Subcutaneous abdominal adipose tissue (tissue), 5 donors: ENCODE results near the gene ZBTB2.

Experiments used
- H3K27ac ChIP-seq: one replicate; pipeline ENCODE4 v1.7.0; 2013; ENCODE audit warnings: low read depth, mild to moderate bottlenecking, inconsistent platforms, low read length, moderate library complexity
- H3K27me3 ChIP-seq, 5 donors: one replicate each; pipeline ENCODE4 v1.7.0; 2013; ENCODE audit warnings: low read length in 5 of 5, inconsistent platforms in 1 of 5; ENCODE audit not compliant: control insufficient read depth in 5 of 5, insufficient read depth in 4 of 5
- H3K36me3 ChIP-seq, 5 donors: one replicate each; pipeline ENCODE4 v1.7.0; 2013; ENCODE audit warnings: low read length in 5 of 5; ENCODE audit not compliant: control insufficient read depth in 5 of 5, insufficient read depth in 5 of 5
- H3K4me1 ChIP-seq, 5 donors: one replicate each; pipeline ENCODE4 v1.7.0; 2013; ENCODE audit warnings: low read length in 5 of 5, mild to moderate bottlenecking in 3 of 5, moderate library complexity in 1 of 5; ENCODE audit not compliant: control insufficient read depth in 5 of 5, insufficient read depth in 5 of 5
- H3K4me3 ChIP-seq, 5 donors: one replicate each; pipeline ENCODE4 v1.7.0; 2013; ENCODE audit warnings: low read length in 5 of 5, low read depth in 1 of 5
- H3K9ac ChIP-seq, 5 donors: one replicate each; pipeline ENCODE4 v1.7.0; 2013; ENCODE audit warnings: low read length in 5 of 5, mild to moderate bottlenecking in 4 of 5, moderate library complexity in 3 of 5
- H3K9me3 ChIP-seq, 5 donors: one replicate each; pipeline ENCODE4 v1.7.0; 2013; ENCODE audit warnings: low read length in 5 of 5; ENCODE audit not compliant: control insufficient read depth in 5 of 5
- donor health status: healthy.
- donor health status: healthy.
- donor health status: healthy.
- donor health status: healthy.
- donor health status: healthy.

Gene ZBTB2

DNA sequence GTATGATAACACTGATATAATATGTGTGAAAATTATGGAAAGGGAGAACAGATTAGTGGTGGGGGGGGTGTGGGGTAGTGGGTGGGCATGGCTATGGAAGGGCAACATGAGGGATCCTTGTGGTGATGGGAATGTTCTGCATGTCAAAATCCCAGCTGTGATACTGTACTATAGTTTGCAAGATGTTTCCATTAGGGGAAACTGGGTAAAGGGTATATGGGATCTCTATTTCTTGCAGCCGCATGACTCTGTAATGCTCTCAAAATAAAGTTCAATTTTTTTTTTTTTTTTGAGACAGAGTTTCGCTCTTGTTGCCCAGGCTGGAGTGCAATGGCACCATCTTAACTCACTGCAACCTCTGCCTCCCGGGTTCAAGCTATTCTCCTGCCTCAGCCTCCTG lies 14.3 kb downstream of the ZBTB2 start:
- H3K27me3 ChIP-seq: no peaks in the 10 kb centered on the region
- H3K4me3 ChIP-seq: no peak overlapping the region
- no peak overlapping the region for H3K9ac ChIP-seq
- H3K9me3 ChIP-seq: no peaks in the 10 kb centered on the region
- H3K36me3 ChIP-seq: peaks cover 0 to 9% (median 8%) of the 10 kb centered on the region in 5 donors
- H3K27ac ChIP-seq: no peak overlapping the region
- H3K4me1 ChIP-seq: peaks cover 0 to 29% (median 13%) of the 10 kb centered on the region in 5 donors

DNA sequence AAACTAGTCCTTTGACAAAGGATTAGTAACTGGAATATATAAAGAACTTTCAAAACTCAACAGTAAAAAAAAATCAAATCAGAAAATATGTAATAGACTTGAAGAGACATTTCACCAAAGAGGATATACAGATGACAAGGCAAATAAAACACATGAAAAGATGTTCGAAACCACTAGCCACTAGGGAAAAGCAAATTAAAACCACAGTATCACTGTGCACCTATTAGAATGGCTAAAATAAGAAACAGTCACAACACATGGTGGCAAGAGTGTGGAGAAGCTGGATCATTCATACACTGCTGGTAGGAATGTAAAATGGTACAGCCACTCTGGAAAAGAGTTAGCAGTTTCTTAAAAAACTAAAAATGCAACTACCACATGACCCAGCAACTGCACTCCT lies 14.9 kb downstream of the ZBTB2 start:
- Histone ChIP-seq H3K27me3 (no peaks in the 10 kb centered on the region), H3K4me3 (no peak overlapping the region), H3K27ac (no peak overlapping the region), H3K36me3 (peaks cover 4 to 16% (median 14%) of the 10 kb centered on the region in 5 donors), H3K9ac (no peak overlapping the region), H3K4me1 (peaks cover 0 to 29% (median 13%) of the 10 kb centered on the region in 5 donors), H3K9me3 (no peaks in the 10 kb centered on the region)

GRCh38 chr6:151375833-151376232 lies 15.5 kb downstream of the ZBTB2 start:
- H3K9me3 ChIP-seq: no peaks in the 10 kb centered on the region
- no peak overlapping the region for H3K4me3 ChIP-seq
- no peak overlapping the region for H3K27ac ChIP-seq
- no peak overlapping the region for H3K9ac ChIP-seq
- H3K27me3 ChIP-seq: no peaks in the 10 kb centered on the region
- peaks cover 0 to 28% (median 13%) of the 10 kb centered on the region in 5 donors for H3K4me1 ChIP-seq
- H3K36me3 ChIP-seq: peaks cover 6 to 22% (median 20%) of the 10 kb centered on the region in 5 donors

DNA sequence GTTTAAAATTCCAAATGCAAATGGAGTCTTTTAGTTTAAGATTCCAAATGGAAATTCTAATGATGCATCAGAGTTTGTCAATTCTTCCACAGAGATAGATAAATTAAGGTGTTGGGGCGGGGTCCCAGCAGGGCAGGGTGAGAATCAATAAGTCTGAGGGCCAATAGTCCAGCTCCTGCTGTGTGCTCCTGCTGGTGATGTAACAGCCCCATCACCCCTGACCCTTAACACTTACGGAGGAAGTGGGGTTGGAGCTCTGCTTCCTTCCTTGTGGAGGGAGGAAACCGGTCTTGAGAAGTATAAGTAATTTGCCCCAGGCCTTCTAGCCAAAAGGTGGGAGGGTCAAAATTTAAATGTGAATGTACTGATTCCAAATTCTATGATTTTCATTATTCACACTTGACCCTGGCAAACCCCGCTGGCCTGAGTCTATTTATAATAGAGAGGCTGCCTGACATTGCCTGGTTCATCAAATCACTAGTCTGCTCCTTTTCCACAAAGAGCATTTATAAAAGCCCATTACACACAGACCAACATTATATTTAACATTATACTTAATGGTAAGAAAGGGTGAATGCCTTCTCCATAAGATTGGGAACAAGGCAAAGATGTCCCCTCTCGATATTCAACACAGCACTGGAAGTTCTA lies 17.2 kb downstream of the ZBTB2 start:
- peaks cover 6 to 24% (median 21%) of the 10 kb centered on the region in 5 donors for H3K36me3 ChIP-seq
- H3K27me3 ChIP-seq: no peaks in the 10 kb centered on the region
- H3K27ac ChIP-seq: peak overlapping the region; percentile 69
- H3K9ac ChIP-seq: peak overlapping the region in 2 of 5 donors; percentile 14 to 27
- no peaks in the 10 kb centered on the region for H3K9me3 ChIP-seq
- H3K4me1 ChIP-seq: peaks cover 0 to 20% (median 7%) of the 10 kb centered on the region in 5 donors
- H3K4me3 ChIP-seq: peak overlapping the region in 3 of 5 donors; percentile 23 to 29 (median 26)

DNA sequence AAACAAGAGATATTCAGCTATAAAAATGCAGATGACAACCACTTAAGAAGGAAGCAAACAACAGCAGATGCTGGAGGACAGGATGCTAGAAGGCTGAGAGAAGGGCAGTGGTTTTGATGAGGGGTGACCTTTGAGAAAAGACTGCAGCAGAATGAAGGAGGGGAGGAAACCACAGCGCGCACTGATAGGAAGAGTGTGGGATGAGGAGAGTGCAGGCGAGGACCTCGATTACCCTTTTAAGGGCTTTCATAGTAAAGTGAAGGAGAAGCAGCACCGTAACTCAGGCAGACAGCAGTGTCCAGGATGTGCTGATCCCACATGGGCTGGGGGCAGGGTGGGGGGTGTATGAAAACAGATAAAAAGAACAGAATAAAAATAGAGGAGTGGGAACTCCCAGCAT lies 19.2 kb downstream of the ZBTB2 start:
- Histone ChIP-seq H3K4me1 (peaks cover 0 to 20% (median 7%) of the 10 kb centered on the region in 5 donors), H3K4me3 (no peak overlapping the region), H3K27ac (no peak overlapping the region), H3K36me3 (peaks cover 8 to 26% (median 22%) of the 10 kb centered on the region in 5 donors), H3K9me3 (no peaks in the 10 kb centered on the region), H3K27me3 (no peaks in the 10 kb centered on the region), H3K9ac (no peak overlapping the region)

DNA sequence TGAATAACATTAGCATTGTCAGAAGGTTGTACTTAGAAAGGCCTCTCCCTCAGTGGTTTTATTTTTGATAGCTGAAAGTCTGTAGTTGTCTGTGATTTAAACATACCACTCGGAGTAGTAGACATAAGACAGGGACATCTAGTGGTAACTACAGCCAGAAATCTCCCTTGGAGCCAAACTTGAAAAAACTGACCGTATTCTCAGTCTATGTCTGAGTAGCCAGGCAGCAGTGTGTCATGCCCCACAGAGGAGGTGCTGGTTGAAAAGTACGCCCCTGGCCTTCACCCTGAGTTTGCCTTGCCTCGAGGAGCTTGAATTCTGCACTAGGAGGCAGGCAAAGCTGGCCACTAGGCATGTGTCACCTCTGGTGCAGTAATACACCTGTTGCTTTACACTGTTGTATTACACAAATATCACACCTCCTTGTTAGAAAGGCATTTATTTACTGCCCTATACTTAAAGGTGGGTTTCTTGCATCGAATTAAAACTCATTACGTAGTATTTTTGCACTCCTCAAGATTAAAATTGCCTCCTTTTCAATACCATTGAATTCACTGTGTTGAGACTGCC lies 20.8 kb downstream of the ZBTB2 start:
- Histone ChIP-seq H3K9ac (no peak overlapping the region), H3K27ac (no peak overlapping the region), H3K36me3 (peaks cover 8 to 38% (median 34%) of the 10 kb centered on the region in 5 donors), H3K4me3 (no peak overlapping the region), H3K4me1 (peaks cover 0 to 20% (median 7%) of the 10 kb centered on the region in 5 donors), H3K27me3 (no peaks in the 10 kb centered on the region), H3K9me3 (no peaks in the 10 kb centered on the region)

GRCh38 chr6:151365233-151365632 lies 26.1 kb downstream of the ZBTB2 start:
- H3K27me3 ChIP-seq: no peaks in the 10 kb centered on the region
- H3K4me3 ChIP-seq: no peak overlapping the region
- H3K4me1 ChIP-seq: no peaks in the 10 kb centered on the region
- H3K36me3 ChIP-seq: peaks cover 14 to 40% (median 28%) of the 10 kb centered on the region in 5 donors
- H3K27ac ChIP-seq: no peak overlapping the region
- H3K9me3 ChIP-seq: no peaks in the 10 kb centered on the region
- H3K9ac ChIP-seq: no peak overlapping the region

- H3K27me3 ChIP-seq: no peaks in the 10 kb centered on the region
- peaks cover 6 to 35% (median 20%) of the 10 kb centered on the region in 5 donors for H3K36me3 ChIP-seq
- H3K9ac ChIP-seq: no peak overlapping the region
- H3K27ac ChIP-seq: no peak overlapping the region
- H3K9me3 ChIP-seq: no peaks in the 10 kb centered on the region
- H3K4me1 ChIP-seq: peaks cover 0 to 4% (median 3%) of the 10 kb centered on the region in 5 donors
- no peak overlapping the region for H3K4me3 ChIP-seq
Observed at GRCh38 chr6:151359486-151359885, 31.9 kb downstream of the ZBTB2 start.

- Histone ChIP-seq H3K9ac (no peak overlapping the region), H3K27ac (no peak overlapping the region), H3K4me3 (no peak overlapping the region), H3K36me3 (peaks cover 7 to 38% (median 20%) of the 10 kb centered on the region in 5 donors), H3K9me3 (no peaks in the 10 kb centered on the region), H3K27me3 (no peaks in the 10 kb centered on the region), H3K4me1 (peaks cover 0 to 4% (median 3%) of the 10 kb centered on the region in 5 donors)
Observed at GRCh38 chr6:151358475-151358874, 32.9 kb downstream of the ZBTB2 start.

- H3K27ac ChIP-seq: no peak overlapping the region
- H3K9me3 ChIP-seq: no peaks in the 10 kb centered on the region
- H3K9ac ChIP-seq: no peak overlapping the region
- H3K27me3 ChIP-seq: no peaks in the 10 kb centered on the region
- peaks cover 0 to 4% (median 3%) of the 10 kb centered on the region in 5 donors for H3K4me1 ChIP-seq
- peaks cover 13 to 43% (median 23%) of the 10 kb centered on the region in 5 donors for H3K36me3 ChIP-seq
- no peak overlapping the region for H3K4me3 ChIP-seq
Observed at GRCh38 chr6:151357758-151358436, 33.5 kb downstream of the ZBTB2 start.
